Stimulated activated CD8-positive, alpha-beta memory T cell treated with anti-CD3 and anti-CD28 coated beads, Interleukin-15, amount 100 ng/mL, for 4 hours (primary cell): ENCODE data around the gene TSPAN2.
"Not testable (repeated sequence)": the region's sequence is repeated elsewhere in the genome, so short reads cannot be mapped to it uniquely, and the experiment has no call there.

ENCODE experiments used
- DNase-seq, 2 donors: peaks; one replicate each; pipeline ENCODE4 v3.0.0-alpha.2; 2020; ENCODE audit warnings: low read depth in 2 of 2

TSPAN2 gene

DNA sequence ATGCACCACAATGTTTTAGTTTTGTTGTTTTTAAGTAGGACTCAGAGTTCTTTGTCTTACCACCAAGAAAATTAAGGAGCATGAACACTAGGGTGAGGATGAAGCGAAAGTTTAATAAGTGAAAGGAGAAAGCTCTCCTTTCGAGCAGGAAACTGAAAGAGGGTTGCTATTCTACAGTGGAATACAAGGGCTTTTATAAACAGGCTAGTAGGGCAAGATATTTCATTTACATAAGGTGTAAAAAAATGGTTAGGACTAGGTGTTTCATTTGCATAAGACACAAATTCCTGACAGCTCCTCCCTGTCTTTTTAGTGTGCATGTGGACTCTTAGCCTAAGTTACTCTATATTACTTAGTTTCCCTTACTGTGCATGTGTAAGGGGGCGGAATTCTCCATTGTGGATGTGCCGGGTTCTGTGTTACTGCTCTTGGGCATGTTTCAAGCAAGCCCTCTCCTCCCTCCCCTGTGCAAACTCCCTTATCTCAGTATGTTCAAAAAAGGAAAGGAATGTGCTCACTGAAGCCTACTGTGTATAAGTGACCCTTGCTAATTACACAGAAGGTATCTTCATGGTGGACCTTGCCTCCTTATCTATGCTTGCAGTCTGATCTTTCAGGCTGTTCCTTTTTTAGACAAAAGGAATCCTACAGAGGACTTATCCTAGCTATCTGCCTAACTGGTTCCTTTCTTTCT is 52.3 kb downstream of the TSPAN2 start:
- no peak for DNase-seq

DNA sequence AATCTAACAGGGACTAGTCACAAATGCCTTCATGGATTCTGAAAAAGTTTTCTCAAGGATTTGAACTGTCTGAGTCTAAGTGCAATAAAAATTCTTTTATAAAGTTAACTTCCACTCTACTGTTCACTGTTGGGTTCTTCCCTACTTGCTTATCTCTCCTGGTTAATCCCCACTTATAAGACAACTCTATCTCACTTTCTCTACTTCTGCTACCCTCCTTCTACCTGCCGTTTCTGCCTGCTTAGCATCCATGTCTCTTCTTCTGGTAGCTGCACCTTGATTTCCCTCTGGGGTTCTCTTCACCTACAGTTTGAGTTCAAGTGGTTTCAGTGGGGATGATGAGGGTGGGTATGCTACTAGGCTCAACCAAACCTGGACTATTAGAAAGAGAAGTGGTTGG is 53.7 kb downstream of the TSPAN2 start:
- no peak for DNase-seq

DNA sequence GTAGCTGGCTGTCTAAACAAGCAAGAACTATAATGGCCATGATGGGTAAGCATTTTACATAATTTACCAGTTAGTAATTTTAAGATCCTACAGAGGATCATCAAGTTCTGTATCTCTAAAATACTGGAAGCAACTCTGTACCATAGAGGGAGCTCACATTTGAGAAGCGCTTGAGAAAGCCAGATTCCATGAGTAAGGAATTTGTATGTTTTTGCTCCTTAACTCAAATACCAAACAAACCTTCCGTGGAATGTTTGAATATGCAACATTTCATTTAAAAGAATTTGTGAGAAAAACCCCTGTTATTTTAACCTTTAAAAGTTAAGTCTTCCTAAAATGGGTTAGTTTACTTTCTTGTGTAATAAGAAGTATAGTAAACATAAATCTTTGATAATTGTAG is 57.7 kb downstream of the TSPAN2 start:
- DNase-seq, result no peak

DNA sequence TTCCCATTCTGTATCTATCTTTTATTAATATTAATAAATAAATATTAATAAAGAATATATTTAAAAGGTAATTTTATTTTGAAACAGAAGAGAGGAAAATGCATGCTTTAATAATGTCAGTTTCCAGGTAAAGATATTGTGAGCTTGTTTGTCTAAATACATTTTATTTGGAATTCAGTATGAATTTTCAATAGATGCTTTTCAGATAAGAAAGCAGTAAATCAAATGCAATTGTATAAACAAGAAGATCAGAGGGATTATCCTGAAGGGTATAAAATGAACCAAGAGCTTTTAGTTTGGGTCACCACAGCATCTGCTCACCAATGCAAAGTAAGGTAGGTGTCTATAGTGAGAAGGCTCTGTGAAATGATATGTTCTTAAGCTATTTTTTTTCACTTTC is 59.8 kb downstream of the TSPAN2 start, which contains the start of gene TSHB:
TSS of gene TSHB (plus strand) at position 301 of the 400 bp plus-strand sequence. CDS start 3,537 bp downstream, outside the sequence.
- no peak for DNase-seq

DNA sequence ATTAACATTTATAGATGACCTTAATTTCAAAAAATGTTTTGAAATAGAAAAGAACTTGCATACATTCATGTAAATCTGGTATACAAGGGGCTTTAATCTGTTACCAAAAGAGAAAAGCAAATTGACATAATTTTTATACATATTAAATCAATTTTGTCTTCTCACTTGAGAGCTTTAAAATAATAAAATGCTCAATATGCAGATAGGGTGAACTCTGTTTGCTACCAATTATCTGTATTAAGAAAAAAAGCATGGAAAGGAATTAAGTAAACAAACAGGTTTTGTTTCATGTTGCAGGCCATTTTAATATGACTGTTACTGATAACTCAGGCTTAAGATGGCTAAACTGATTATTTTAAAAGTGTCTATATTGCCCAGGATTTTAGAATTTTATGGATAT is 65.7 kb downstream of the TSPAN2 start:
- no peak for DNase-seq

DNA sequence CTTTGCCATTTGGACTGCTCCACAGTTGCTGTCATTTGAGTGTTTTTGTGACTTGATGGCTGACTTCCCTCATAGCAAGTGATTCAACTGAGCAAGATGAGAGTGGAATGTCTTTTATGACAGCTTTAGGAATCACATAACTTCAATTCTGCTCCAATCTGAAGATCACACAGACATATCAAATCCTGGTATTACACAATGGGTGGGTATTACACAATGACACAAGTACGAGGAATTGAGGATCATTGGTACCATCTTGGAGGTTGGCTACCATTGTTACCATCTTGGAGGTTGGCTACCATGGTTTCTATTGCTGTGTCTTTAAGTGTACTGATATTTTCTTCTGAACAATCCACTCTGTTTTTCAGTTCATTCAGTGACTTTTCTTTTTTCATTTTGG is 68.2 kb downstream of the TSPAN2 start:
- DNase-seq, result no peak

DNA sequence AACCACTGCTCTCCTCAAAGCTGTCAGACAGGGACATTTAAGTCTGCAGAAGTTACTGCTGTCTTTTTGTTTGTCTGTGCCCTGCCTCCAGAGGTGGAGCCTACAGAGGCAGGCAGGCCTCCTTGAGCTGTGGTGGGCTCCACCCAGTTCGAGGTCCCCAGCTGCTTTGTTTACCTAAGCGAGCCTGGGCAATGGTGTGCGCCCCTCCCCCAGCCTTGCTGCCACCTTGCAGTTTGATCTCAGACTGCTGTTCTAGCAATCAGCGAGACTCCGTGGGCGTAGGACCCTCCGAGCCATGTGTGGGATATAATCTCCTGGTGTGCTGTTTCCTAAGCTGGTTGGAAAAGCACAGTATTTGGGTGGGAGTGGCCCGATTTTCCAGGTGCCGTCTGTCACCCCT is 69.8 kb downstream of the TSPAN2 start:
- DNase-seq, result not testable (repeated sequence)

DNA sequence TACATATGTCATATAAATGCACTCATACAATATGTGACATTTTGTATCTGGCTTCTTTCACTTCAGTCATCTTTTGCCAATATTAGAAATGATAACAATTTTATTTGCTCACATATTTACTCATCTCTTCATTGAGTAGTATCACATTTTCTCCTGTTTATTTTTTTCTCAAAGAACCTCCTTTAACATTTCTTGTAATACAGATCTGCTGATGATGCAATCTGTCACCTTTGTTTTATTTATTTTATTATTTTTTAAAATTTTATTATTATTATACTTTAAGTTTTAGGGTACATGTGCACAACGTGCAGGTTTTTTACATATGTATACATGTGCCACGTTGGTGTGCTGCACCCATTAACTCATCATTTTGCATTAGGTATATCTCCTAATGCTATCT is 75.5 kb downstream of the TSPAN2 start:
- DNase-seq, result no peak

DNA sequence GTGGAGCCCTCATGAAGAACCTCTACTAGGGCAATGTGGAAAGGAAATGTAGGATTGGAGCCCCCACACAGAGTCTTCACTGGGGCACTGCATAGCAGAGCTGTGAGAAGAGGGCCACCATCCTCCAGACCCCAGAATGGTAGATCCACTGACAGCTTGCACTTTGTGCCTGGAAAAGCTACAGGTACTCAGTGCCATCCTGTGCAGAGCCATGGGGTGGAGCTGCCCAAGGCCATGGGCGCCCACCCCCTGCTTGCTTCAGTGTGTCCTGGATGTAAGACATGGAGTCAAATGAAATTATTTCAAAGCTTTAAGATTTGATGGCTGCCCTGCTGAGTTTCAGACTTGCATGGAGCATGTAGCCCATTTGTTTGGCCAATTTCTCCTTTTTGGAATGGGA is 76.9 kb downstream of the TSPAN2 start:
- DNase-seq, result no peak

DNA sequence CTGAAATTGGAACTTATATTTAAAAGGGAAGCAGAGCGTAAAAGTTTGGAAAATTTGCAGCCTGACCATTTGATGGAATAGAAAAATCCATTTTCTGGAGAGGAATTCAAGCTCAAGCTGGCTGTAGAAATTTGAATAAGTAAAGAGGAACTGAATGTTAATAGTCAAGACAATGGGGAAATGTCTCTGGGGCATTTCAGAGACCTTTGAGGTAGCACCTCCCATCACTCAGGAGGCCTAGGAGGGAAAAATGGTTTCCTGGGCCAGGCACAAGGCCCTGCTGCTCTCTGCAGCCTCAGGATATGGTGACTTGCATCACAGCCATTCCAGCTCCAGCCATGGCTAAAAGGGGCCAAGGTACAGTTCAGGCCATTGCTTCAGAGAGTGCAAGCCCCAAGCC is 77.3 kb downstream of the TSPAN2 start:
- no peak for DNase-seq

DNA sequence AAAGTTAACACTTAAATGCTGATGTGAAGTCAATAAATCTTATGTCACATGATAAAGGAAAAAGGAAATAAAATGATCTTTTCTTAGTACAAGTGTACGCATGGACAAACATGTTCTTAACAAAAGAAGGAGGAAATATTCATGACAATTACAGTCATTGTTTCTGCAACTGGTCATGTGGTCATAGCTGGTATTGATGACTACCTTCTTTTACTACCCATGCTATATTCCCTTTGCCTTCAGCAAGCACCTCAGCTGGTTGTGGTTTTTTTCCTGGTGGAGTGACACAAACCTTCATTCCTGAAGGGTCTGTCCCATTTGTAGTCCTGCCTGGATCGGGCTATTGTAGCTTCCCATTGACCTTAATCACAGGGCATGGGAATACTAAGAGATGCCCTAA is 83.1 kb downstream of the TSPAN2 start:
- no peak for DNase-seq
